Spleen (tissue), 7 donors: Measurements from ENCODE around the gene INTS4.
"Not testable (repeated sequence)": the region's sequence is repeated elsewhere in the genome, so short reads cannot be mapped to it uniquely, and the experiment has no call there.

ENCODE experiments used
- CTCF ChIP-seq, 11 experiments: fragments of 200-600 bp in 7 of 11; fragments of 450-650 bp in 4 of 11; sonication (generic) in 4 of 11; IDR thresholded peaks in 8 of 11; conservative IDR thresholded peaks in 3 of 11; 1 replicate in 7 of 11; 2 replicates in 4 of 11; pipeline versions ENCODE4 v1.4.0 to v1.8.0; 2016 to 2021; ENCODE audit warnings: antibody characterized with exemption in 11 of 11, inconsistent platforms in 4 of 11, mild to moderate bottlenecking in 1 of 11
- POLR2A ChIP-seq, 3 donors: fragments of 450-650 bp; IDR thresholded peaks; one replicate each; pipeline ENCODE4 v1.5.1; 2017; ENCODE audit warnings: antibody characterized with exemption in 3 of 3, mild to moderate bottlenecking in 1 of 3
- POLR2AphosphoS5 ChIP-seq, 3 donors: sonication (generic); formaldehyde crosslinking; IDR thresholded peaks; one replicate each; pipeline ENCODE4 v1.5.1; 2017; ENCODE audit warnings: antibody characterized with exemption in 3 of 3
- donor health status: DM: no; HTN: no; CAD: no; lungs with moderate emphysema.
- donor health status: DM: no; HTN: no; CAD: no.
- donor health status: DM: no; HTN: no; CAD: no.

GRCh38 chr11:77986456-77986855 is 8.0 kb downstream of the INTS4 start:
- TF ChIP-seq POLR2A (IDR thresholded peaks at IDR 0.05); POLR2AphosphoS5 (IDR thresholded peaks at IDR 0.05); CTCF (IDR thresholded peaks at IDR 0.05 in 8 of 11, conservative IDR thresholded peaks at IDR 0.05 in 3 of 11): not testable (repeated sequence)
